Ishikawa (cell line): ENCODE results near the gene ATF7IP2.

ENCODE experiments used
- CEBPB ChIP-seq: IDR thresholded peaks from 2 replicates; pipeline ENCODE4 v1.6.1; 2012
- CREB1 ChIP-seq: IDR thresholded peaks from 2 replicates; pipeline ENCODE4 v1.6.1; 2012; ENCODE audit warnings: low read depth
- EGR1 ChIP-seq: IDR thresholded peaks from 2 replicates; pipeline ENCODE4 v1.6.1; 2012
- EP300 ChIP-seq: IDR thresholded peaks from 2 replicates; pipeline ENCODE4 v1.6.1; 2012; ENCODE audit warnings: borderline replicate concordance
- FOXM1 ChIP-seq: IDR thresholded peaks from 2 replicates; pipeline ENCODE4 v1.6.1; 2012; ENCODE audit warnings: low read depth, borderline replicate concordance
- MAX ChIP-seq: IDR thresholded peaks from 2 replicates; pipeline ENCODE4 v1.6.1; 2012
- NFIC ChIP-seq: IDR thresholded peaks from 2 replicates; pipeline ENCODE4 v1.6.1; 2012
- RAD21 ChIP-seq: IDR thresholded peaks from 2 replicates; pipeline ENCODE4 v1.6.1; 2012; ENCODE audit warnings: low read depth
- REST ChIP-seq: IDR thresholded peaks from 2 replicates; pipeline ENCODE4 v1.6.1; 2012; ENCODE audit warnings: low read depth, mild to moderate bottlenecking
- TAF1 ChIP-seq: IDR thresholded peaks from 2 replicates; pipeline ENCODE4 v1.6.1; 2012; ENCODE audit warnings: low read depth, mild to moderate bottlenecking
- TCF12 ChIP-seq: IDR thresholded peaks from 2 replicates; pipeline ENCODE4 v1.6.1; 2012; ENCODE audit warnings: low read depth
- TEAD4 ChIP-seq: IDR thresholded peaks from 2 replicates; pipeline ENCODE4 v1.6.1; 2012
- USF1 ChIP-seq: IDR thresholded peaks from 2 replicates; pipeline ENCODE4 v1.6.1; 2012
- YY1 ChIP-seq: IDR thresholded peaks from 2 replicates; pipeline ENCODE4 v1.6.1; 2012; ENCODE audit warnings: low read depth
- ZBTB7A ChIP-seq: IDR thresholded peaks from 2 replicates; pipeline ENCODE4 v1.6.1; 2012; ENCODE audit warnings: low read depth

Gene ATF7IP2

GRCh38 chr16:10494343-10495030, 108.6 kb downstream of the ATF7IP2 start:
- TF ChIP-seq TEAD4 (no peak), USF1 (no peak), TAF1 (no peak), MAX (no peak), RAD21 (no peak), FOXM1 (no peak), EGR1 (no peak), EP300 (no peak), REST (no peak), YY1 (no peak), ZBTB7A (no peak), NFIC (no peak), TCF12 (no peak), CREB1 (no peak), CEBPB (no peak)

GRCh38 chr16:10495031-10495345, 109.1 kb downstream of the ATF7IP2 start:
- TF ChIP-seq EGR1, result no peak
- no peak for TF ChIP-seq TEAD4
- TF ChIP-seq REST, result no peak
- no peak for TF ChIP-seq RAD21
- no peak for TF ChIP-seq CEBPB
- TF ChIP-seq FOXM1, result no peak
- no peak for TF ChIP-seq TAF1
- TF ChIP-seq USF1, result no peak
- TF ChIP-seq EP300, result no peak

GRCh38 chr16:10497132-10498101, 111.6 kb downstream of the ATF7IP2 start:
- no peak for TF ChIP-seq RAD21
- TF ChIP-seq CEBPB, result no peak
- no peak for TF ChIP-seq TCF12
- no peak for TF ChIP-seq MAX
- TF ChIP-seq NFIC, result no peak
- no peak for TF ChIP-seq CREB1
- TF ChIP-seq EP300, result no peak
- no peak for TF ChIP-seq FOXM1
- TF ChIP-seq ZBTB7A, result no peak
- TF ChIP-seq YY1, result no peak
- no peak for TF ChIP-seq USF1
- no peak for TF ChIP-seq EGR1
- TF ChIP-seq TEAD4, result no peak
- no peak for TF ChIP-seq REST
- no peak for TF ChIP-seq TAF1
